Activated naive CD4-positive, alpha-beta T cell treated with anti-CD3 and anti-CD28 coated beads, Interleukin-2, amount 50 U/mL, for 16 hours (primary cell): ENCODE measurements around the gene PIWIL4.
"Not testable (repeated sequence)": the region's sequence is repeated elsewhere in the genome, so short reads cannot be mapped to it uniquely, and the experiment has no call there.

ENCODE experiments used
- DNase-seq: peaks from one replicate; pipeline ENCODE4 v3.0.0-alpha.2; 2020

PIWIL4 gene

GRCh38 chr11:94586978-94587377 is 19.8 kb downstream of the PIWIL4 start:
- DNase-seq: no peak

DNA sequence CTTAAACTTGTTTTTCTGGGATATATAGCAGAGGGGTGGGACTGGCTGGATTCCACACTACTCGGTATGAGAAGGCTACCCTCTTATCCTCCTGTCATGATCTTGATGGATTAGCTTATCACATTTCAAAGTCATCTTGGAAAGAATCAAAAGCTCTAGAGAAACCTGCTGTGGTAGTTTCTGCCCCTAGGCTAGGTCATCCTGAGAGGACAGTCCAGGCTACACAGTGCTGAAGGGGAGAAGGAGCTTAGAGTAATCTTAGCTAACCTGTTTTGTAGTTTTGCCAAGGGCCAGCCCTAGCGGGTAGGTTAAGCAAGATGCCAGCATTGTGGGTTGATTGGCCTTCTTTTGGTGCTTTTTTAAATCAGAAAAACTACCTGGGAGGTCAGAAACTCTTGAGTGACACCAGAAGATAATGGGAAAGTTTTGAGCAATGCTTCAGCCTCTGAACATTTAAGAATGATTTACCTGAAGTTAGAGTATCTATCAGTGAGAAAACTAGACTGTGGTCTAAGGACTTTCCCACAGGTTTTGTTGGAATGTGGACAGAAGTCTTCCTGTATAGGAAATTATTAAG is 21.3 kb downstream of the PIWIL4 start:
- no peak for DNase-seq

DNA sequence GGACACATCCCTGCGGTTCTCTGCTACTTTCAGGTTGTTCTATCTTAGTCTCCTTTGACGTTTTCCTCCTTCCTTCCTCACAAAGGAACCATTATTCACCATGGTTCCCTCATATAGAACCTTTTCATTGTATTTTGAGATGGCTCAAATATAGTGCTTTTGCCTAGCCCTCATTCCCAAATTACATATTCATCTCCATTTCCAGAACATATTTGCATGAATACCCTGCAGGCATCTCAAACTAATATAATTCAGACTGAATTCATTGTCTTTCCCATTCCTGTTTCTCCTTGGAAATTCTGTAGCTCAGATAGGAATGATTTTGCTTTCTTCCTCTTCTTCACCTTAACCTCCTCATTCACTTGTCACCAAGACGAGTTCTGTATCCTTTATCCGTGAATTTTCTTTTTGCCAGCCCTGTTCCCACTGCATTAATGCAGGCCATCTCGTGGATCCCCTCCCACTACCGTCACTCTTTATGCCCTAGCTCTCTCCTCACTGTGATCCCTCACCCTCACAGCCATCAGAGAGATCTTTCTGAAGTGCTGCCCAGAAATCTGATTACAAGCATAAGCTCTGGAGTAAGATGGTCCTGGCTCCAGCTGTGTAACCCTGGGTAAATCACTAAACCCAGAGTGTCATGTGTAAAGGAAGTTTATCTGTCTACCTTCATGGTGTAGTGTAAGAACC is 23.3 kb downstream of the PIWIL4 start:
- no peak for DNase-seq

DNA sequence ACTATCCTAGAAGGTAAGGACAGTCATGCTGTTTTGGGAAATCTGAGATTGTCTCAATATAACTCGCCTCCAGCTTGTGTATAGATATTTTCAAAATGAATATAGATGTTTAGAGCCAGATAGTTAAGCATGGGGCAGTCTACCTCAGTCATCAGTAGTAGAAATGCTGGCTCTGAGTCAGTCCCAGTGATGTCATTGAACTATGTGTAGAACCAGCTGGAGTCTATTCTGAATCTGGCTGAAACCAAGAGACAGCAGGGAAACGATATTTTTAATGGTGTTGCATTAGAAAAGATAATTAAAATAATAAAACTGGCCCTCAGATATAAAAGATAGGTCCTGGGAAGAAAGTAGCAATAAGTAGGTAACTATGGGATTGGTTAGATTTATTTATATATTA is 25.9 kb downstream of the PIWIL4 start:
- DNase-seq: no peak

DNA sequence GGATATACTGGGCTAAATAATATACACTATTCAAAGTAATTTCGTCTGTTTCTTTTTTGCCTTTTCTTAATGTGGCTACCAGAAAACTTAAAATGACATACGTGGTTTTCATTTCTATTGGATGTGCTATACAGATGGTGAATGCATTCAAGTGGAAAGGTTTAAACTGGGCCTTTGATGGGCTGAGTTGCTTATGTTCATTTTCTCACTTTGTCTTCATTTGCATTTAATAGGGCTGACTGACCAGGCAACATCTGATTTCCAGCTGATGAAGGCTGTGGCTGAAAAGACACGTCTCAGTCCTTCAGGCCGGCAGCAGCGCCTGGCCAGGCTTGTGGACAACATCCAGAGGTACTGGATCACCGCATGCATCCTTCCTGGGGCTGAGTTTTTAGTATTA is 27.9 kb downstream of the PIWIL4 start:
- no peak for DNase-seq

GRCh38 chr11:94597896-94598295 is 30.7 kb downstream of the PIWIL4 start:
- DNase-seq: no peak

- DNase-seq: no peak
These were observed 32.3 kb downstream of the PIWIL4 start for GRCh38 chr11:94599510-94599909.

DNA sequence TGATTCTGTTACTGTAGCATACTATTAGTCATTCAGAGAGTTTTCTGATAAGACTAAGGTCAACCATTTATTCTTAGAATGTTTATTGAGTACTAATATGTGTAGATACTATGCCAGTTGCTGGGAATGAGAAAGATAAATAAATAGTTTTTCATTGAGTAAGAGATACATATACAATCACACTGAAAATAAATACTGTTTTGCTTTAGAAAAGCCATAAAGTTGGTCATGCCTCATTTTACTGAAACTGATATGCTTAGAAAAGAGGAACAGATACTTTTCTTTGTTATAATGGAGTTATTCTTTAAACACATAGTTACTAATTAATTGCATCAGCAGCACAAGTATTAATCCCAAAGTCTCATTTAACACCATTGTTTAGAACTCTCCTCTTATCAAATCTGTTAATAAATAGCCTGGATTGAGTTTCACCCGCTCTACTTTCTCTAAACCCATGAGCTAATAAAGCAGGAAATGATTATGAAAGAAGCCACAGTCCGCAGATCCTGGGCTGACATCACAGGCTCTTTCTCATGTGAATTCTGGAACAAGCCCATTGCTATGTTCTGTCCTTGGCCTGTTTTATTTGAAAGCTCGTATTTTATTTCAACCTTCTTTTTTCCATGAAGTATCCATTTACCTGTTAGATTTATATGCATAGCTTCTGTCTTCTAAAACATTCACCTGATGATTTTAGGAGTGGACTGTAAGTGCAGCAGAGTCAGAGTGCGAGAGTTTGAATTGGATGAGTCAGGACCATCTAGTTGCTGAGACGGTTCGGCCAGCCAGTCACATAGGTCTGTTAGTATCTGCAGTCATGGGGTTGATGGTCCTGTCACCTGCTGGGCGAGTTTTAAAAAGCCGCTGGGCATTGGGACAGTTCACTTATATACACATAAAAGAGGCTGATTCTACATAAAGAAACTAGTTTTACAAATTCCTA is 35.5 kb downstream of the PIWIL4 start:
- DNase-seq: peak; percentile 11

GRCh38 chr11:94603587-94603986 is 36.4 kb downstream of the PIWIL4 start:
- no peak for DNase-seq

- no peak for DNase-seq
These were observed 37.3 kb downstream of the PIWIL4 start for GRCh38 chr11:94604482-94604881.

DNA sequence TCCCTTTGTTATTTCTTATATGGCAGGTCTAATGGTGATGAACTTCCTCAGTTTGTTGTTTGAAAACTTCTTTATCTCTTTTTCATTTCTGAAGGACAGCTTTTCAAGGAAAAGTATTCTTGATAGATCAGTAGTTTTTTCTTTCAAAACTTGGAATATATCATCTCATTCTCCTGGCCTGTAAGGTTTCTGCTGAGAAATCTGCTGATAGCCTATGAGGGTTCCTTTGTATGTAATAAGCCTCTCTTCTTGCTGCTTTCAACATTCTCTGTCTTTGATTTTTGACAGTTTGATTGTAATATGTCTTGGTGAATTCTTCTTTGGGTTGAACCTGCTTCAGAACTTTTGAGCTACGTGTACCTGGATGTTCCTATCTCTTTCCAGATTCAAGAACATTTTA is 46.0 kb downstream of the PIWIL4 start:
- DNase-seq: no peak

- peak; percentile 41 for DNase-seq
These were observed 56.1 kb downstream of the PIWIL4 start for GRCh38 chr11:94623120-94623735.

- DNase-seq: not testable (repeated sequence)
These were observed 58.3 kb downstream of the PIWIL4 start for GRCh38 chr11:94625422-94625821.

- DNase-seq: not testable (repeated sequence)
These were observed 59.9 kb downstream of the PIWIL4 start for GRCh38 chr11:94627003-94627560.

GRCh38 chr11:94629741-94630140 is 62.6 kb downstream of the PIWIL4 start:
- no peak for DNase-seq

GRCh38 chr11:94630221-94630620 is 63.1 kb downstream of the PIWIL4 start:
- no peak for DNase-seq

- DNase-seq: no peak
These were observed 65.2 kb downstream of the PIWIL4 start for GRCh38 chr11:94632356-94632755.

DNA sequence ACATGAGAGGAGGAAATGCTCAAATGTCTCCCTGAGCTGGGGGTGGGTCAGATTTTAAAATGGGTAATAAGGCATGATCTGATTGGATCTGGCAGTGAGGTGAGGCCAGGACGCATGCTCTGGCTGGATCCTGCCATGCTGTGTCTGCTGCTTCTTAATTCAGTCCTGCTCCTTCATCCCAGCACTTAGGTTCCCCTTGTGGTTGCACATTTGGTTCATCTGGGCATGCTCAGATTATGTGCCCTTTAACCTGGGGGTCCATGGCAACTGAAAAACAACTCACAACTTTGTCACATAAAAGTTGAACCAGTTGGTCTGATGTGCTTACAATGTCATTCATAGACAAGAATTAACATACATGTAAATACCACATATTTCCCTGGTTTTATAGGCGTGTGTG is 67.9 kb downstream of the PIWIL4 start:
- no peak for DNase-seq

- DNase-seq: no peak
These were observed 69.3 kb downstream of the PIWIL4 start for GRCh38 chr11:94636388-94636949.

DNA sequence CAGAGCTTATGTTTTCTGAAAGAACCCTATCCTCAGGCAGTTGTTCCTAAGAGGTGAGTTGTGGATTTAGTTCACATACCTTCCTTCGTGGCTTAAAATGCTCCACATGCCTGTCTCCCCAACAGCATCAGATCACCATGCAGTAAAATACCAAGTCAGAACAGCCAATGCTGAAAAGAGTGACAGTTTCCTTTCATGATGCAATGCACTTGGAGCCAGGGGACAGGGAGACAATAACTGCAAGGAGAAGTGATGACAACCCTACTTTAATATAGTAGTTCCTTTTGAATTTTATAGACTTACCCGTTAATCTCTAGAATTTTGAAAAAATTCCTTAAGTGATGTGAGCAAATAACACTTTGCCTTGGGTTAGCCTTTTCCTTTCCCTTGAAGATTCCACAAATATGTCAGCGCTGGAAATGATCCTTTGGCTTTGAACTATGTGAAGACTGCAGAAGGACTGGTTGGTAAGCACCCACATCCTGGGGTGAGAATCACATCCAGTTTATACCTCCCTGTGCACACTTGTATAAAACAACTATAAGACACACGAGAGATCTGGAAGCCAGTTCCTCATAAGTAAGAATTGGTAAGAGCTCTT is 71.2 kb downstream of the PIWIL4 start:
- DNase-seq: no peak

- DNase-seq: no peak
These were observed 71.8 kb downstream of the PIWIL4 start for GRCh38 chr11:94638902-94639373.
